ENCODE data around the gene ABHD15.
A peak's percentile ranks its signal among the peaks of the same experiment; 100 is the strongest.

Gene ABHD15

DNA sequence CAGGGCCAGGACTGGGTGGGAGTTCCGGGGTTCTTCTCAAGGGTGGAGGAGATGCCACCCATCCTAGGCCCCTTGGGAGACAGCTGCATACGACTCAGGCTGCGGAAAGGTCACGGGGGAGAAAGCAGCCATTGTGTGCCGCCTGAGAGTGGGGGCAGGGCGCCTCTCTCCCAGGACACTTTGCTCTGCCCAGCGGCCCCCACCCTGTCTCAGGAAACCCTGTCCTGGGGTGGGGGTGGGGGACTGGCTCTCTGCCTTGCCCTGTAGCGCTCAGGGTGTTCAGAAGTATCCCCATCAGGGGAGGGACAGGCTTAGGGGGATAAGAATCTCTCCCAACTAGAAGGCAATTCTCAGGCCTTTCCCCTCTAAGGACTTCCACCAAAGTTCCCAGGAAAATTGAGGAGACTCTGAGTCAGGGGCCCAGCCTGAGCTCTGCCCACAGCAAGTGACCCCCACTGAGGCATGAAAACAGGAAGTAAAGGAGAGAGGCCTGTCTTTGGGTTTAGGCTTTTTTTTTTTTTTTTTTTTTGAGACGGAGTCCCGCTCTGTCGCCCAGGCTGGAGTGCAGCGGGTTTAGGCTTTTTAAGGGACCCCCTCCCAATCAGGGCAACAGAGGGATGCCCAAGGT, 17.7 kb upstream of the ABHD15 start:
- no peak for DNase-seq (ENCODE audit: low read depth in 1 of 2, low spot score in 1 of 2)
- TF ChIP-seq JUND (IDR thresholded peaks at IDR 0.05; ENCODE audit: low read depth) = no peak
- in situ Hi-C loops (cut with HindIII; ENCODE audit: low pct_unique_long_range_greater_than_20kb, low sequenced_read_pairs) = no loop called here

DNA sequence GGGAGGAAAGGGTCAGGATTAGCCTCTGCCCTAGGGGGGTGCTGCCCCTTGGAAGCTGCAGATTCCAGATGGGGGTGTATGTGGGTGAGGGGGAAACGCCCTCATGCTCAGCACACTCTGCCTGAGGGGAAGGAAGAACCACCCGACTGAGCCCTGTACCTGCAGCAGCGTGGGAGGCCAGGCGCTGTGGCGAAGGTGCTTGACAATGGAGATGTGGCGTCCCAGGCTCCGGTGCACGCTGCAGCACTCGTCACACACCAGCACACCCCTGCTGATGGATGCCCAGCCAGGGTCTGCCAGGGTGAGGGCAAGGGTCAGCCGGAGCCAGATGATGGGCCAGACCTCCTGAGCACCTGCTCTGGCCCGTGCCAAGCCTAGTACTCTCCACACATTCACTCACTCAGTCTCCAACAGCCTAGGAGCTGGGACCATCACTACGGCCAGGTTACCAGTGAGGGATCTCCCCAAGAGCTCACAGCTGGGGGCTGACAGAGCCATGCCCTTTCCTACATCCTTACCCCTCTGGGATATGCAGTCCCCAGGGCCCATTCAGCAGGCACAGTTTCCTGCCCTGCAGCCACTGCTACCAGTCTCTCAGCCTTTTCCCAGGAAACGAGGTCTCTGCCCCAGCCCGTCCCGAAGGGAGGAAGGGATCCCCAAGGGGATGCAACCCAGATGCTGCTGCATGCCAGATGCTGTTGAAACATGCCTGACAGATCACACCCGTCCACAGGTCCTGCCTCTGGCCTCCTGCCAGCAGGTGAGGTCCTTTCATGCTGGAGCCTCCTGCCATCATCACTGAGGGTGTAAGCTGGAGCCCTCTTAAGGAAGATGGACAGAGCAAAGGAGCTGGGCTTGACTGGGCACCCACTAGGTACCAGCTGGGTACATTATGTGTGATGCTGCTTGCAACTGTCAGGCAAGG, 16.7 kb upstream of the ABHD15 start:
- in situ Hi-C loops (cut with HindIII; ENCODE audit: low pct_unique_long_range_greater_than_20kb, low sequenced_read_pairs) = no loop called here
- DNase-seq (ENCODE audit: low read depth in 1 of 2, low spot score in 1 of 2) = no peak
- no peak for TF ChIP-seq JUND (IDR thresholded peaks at IDR 0.05; ENCODE audit: low read depth)

DNA sequence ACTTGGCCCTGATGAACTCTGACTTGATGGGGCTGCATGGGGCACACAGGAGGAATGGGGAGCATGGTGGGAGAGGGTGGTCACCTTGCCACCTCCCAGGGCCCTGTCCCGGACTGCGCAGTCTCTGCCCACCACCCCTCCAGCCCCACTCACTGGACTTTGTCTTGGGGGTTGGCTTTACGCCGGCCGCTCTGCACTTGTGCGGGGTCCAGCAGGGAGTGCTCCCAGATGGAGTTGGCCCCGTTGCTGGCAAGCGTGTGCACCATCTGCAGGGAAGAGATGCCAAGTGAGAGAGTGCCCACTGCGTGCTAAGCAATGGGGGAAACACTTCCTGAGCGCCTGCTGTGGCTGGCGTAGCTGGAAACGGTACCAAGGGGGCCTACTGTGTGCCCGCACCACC, 15.9 kb upstream of the ABHD15 start:
- no peak for TF ChIP-seq JUND (IDR thresholded peaks at IDR 0.05; ENCODE audit: low read depth)
- in situ Hi-C loops (cut with HindIII; ENCODE audit: low pct_unique_long_range_greater_than_20kb, low sequenced_read_pairs) = no loop called here
- no peak for DNase-seq (ENCODE audit: low read depth in 1 of 2, low spot score in 1 of 2)

DNA sequence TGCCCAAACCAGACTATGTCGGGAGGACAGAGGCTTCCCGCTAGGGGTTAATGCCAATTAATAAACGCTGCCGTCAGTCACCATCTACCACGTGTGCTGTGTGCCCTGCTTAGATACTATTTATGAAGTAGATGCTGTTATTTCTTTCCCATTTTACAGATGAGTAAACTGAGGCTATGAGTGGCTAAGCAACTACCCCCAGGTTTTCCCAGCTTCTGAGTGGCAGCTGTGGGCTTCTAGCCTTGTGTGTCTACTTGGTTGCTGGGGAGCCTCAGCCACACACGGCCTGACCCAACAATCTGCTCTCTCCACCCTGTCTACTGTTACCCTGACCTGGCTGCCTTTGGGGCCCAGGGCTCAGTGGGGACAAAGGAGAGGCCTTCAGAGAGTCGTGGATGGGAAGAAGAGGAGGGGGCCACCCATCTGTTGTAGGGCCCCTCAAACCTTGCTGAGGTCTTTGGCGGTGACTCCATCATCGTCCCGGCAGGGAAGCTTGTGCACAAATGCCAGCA, 15.5 kb upstream of the ABHD15 start:
- in situ Hi-C loops (cut with HindIII; ENCODE audit: low pct_unique_long_range_greater_than_20kb, low sequenced_read_pairs) = no loop called here
- DNase-seq (ENCODE audit: low read depth in 1 of 2, low spot score in 1 of 2) = no peak
- TF ChIP-seq JUND (IDR thresholded peaks at IDR 0.05; ENCODE audit: low read depth) = no peak

DNA sequence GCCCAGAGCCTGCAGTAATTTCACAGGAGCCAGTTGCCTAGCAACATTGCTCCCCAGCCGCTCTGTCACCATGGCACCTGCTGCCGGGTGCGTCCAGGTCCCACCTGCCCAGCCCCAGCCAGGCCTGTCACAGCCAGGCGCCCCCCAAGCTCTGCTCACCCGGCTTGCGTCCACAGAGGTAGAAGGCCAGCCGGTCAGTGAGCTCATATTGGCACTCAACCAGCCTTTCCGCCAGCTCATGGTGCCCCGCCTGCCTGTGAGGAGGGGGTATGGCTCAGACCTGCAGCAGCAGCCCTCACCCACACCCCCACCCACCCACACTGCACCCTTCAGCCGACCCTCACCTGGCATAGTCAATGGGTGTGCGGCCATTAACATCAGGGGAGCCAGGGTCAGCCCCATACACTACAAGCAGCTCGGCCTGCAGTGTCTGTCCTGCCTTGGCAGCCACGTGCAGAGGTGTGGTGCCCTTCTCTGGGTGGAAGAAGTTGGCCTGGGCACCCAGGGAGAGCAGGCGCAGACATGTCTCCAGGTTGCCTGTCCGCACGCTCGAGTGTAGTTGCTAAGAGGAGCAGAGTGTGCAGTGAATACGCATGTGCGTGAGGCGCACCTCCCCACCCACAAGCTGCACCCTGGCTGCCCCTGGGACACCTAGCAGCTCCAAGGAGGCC, 14.9 kb upstream of the ABHD15 start:
- in situ Hi-C loops (cut with HindIII; ENCODE audit: low pct_unique_long_range_greater_than_20kb, low sequenced_read_pairs) = no loop called here
- no peak for TF ChIP-seq JUND (IDR thresholded peaks at IDR 0.05; ENCODE audit: low read depth)
- no peak for DNase-seq (ENCODE audit: low read depth in 1 of 2, low spot score in 1 of 2)

DNA sequence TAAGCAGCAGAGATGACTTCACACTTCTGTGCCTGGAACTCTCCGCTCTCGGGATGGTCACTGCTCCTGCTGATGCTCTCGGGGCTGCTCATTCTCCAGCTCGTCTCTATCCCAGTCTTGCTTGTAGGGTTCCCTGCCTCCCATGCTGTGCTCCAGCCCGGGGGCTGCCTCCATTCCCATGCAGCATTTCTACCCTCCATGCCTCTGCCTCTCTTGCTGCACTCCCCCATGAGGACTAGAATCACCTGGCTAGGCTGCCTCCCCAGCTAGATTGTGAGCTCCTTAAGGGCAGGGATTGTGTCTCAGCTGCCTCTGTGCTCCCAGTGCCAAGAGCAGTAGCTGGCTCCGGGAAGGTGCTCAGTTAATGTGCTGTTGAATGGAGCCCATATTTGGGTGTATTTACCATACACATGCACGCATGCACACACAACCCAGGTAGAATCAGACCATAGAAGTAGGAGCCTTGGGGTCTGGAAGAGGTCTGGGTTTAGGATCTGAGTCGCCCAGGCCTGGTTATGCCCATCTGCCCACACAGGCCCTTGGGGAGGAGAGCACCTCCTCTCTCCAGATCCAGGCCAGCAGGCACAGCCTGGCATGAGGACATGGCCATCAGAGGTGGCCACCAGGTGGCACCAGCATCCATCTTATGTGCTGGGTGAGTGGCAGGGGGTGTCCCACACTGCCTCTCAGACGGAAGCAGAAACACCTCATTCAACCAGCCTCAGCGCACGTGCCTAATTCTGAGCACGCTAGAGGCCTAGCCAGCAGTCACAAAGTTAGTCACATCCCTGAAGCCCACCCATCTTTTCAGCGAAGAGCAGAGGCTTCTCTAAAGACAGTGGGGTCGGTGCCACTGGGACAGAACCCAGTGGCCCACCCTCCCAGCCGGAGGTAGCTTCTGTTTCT, 13.3 kb upstream of the ABHD15 start:
- in situ Hi-C loops (cut with HindIII; ENCODE audit: low pct_unique_long_range_greater_than_20kb, low sequenced_read_pairs) = no loop called here
- no peak for TF ChIP-seq JUND (IDR thresholded peaks at IDR 0.05; ENCODE audit: low read depth)
- peak; percentile 91 to 98 for DNase-seq (ENCODE audit: low read depth in 1 of 2, low spot score in 1 of 2)

DNA sequence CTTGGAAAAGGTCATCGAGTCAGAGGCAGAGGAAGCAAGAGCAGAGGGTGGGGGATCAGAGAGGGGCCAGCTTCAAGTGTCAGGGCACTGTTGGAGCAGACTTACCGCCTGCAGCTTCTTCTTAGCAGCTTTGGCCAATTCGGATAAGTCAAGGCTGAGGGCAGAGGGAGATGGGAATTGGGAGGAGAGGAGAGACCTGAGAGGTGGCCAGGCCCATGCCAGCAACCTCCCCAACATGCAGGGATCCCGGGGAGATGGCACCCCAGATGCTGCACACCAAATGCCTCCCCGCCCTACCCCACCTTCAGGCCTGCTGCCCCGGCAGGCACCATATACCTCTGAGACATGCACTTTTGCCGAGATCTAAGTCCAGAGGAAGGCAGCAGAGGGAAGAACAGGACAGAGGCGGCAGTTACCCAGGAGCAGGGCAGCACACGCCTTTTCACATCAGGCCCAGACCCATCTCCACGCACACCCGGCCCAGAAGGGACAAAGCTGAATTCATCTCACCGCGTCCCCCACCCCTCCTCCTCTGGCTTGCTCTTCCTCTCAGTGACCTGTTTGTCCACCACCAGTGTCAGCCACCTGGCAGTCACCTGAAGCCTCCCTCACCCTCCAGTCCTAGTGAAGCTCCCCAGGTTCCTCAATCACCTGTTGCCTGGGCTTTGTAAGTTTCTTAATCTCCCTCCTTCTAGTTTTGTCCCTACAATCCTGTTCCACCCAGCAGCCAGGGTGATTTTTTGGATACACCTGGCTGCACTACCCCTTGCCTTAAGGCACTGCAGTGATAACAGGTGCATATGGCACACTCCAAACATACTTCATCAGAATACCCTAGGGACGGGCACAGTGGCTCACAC, 12.0 kb upstream of the ABHD15 start:
- DNase-seq (ENCODE audit: low read depth in 1 of 2, low spot score in 1 of 2) = no peak
- in situ Hi-C loops (cut with HindIII; ENCODE audit: low pct_unique_long_range_greater_than_20kb, low sequenced_read_pairs) = no loop called here
- no peak for TF ChIP-seq JUND (IDR thresholded peaks at IDR 0.05; ENCODE audit: low read depth)

DNA sequence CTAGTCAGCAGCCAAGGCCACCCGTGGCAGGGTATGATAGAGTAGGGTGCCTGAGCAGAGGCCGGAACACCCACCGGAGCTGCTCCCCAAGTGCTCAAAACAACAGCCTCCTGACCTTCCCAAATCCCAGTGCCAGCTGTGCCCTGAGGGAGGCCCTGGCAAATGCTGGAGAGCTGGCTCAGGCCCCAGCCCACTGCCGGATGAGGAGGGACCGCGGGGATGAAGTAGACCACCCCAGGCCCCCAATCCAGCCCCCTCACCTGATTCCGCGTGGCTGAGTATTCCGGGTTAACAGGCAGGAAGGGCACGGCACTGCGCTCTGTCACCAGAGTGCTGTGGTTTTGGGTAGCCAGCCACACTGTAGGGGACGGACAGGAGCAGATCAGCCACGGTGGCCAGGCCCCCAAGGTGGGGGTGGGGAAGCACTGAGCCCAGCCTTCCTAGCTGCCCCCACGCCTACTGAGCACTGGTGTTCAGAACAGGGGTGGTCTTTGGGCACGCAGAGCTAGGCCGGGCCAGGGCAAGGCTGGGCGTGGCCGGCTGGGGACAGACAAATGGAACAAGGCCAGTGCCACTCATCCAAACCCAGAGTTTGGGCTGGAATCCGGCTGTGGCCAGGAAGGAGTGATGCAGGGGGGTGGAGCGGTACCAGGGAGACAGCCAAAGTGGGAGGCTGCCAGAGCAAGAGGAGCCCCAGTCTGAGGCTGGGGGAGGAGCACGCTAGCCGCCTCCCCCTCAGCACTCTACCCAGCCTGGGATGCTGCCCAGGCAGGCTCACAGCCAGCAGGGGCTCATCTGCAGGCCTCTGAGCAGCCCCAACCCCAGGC, 10.8 kb upstream of the ABHD15 start:
- in situ Hi-C loops (cut with HindIII; ENCODE audit: low pct_unique_long_range_greater_than_20kb, low sequenced_read_pairs) = no loop called here
- no peak for TF ChIP-seq JUND (IDR thresholded peaks at IDR 0.05; ENCODE audit: low read depth)
- no peak for DNase-seq (ENCODE audit: low read depth in 1 of 2, low spot score in 1 of 2)

DNA sequence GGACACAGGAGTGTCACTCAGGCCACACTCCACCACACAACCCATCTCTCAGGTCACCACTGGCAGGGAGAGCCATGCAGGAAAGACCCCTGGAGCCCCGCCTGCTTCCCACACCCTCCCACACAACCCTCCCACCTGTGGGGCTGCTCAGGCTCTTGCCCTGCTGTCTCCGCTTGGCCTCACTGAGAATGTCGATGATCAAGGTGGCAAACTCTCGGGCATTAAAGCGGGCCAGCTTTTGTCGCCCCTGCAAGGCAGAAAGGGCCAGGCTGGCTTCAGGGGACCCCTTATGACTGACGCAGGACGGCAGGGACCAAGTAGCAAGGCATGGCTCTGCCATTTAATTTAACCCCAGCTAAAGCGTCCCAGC, 10.1 kb upstream of the ABHD15 start:
- no peak for DNase-seq (ENCODE audit: low read depth in 1 of 2, low spot score in 1 of 2)
- in situ Hi-C loops (cut with HindIII; ENCODE audit: low pct_unique_long_range_greater_than_20kb, low sequenced_read_pairs) = no loop called here
- no peak for TF ChIP-seq JUND (IDR thresholded peaks at IDR 0.05; ENCODE audit: low read depth)

DNA sequence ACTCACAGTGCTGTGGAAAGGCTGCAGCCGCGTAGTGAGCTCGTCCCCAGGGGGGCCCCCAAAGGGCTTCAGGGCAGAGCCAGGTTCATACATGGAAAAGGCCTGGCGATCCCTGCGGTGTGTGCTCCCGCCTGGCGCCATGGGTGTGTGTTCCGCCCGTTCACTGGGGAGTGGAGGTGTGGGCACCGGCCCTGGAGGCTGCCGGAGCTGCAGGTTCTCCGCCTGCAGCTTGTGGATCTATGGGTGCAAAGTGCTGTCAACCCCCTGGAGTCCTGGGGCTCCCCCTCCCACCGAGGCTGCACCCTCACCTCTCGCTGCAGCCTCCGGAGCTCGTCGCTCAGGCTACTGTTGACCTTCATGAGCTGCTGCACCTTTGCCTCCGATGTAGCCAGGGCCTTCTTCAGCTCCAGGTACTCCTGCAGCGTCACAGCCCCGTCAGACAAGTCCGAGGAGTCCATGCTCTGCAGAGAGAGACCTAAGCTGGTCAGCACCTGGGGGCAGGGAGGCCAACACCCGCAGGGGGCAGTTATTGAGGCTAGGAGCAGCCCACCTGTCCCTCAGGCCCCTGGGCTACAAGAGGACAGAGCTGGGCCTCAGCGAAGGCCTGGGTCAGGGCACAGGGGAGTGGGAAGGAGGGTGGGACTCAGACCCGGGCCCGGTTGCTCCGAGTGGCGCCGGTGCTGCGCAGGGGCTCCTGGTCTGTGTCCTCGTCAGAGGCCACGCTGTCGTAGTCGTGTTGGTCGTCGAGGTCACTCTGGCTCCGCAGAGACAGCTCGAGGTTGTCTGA, 9.6 kb upstream of the ABHD15 start:
- in situ Hi-C loops (cut with HindIII; ENCODE audit: low pct_unique_long_range_greater_than_20kb, low sequenced_read_pairs) = no loop called here

More for the DNA sequence above, 9.6 kb upstream of the ABHD15 start:
- TF ChIP-seq JUND (IDR thresholded peaks at IDR 0.05; ENCODE audit: low read depth) = no peak
- DNase-seq (ENCODE audit: low read depth in 1 of 2, low spot score in 1 of 2) = no peak
